Putamen (tissue), 1 donor: ENCODE data around the gene GLRX5.
"Not testable (repeated sequence)": the region's sequence is repeated elsewhere in the genome, so short reads cannot be mapped to it uniquely, and the experiment has no call there.

Experiments used
- DNase-seq: peaks from one replicate; pipeline ENCODE4 v3.0.0-alpha.2; 2016; ENCODE audit warnings: low spot score

The GLRX5 gene

GRCh38 chr14:95559203-95559602 is 24.4 kb downstream of the GLRX5 start:
- DNase-seq, result no peak

- peak; percentile 78 for DNase-seq
Observed at GRCh38 chr14:95561001-95561412, 26.2 kb downstream of the GLRX5 start.

- DNase-seq, result no peak
Observed at GRCh38 chr14:95562892-95563685, 28.2 kb downstream of the GLRX5 start.

GRCh38 chr14:95564060-95564459 is 29.2 kb downstream of the GLRX5 start:
- no peak for DNase-seq

- no peak for DNase-seq
Observed at GRCh38 chr14:95569440-95569839, 34.6 kb downstream of the GLRX5 start.

- no peak for DNase-seq
Observed at GRCh38 chr14:95573313-95573712, 38.5 kb downstream of the GLRX5 start.

- DNase-seq, result no peak
Observed at GRCh38 chr14:95575840-95576473, 41.1 kb downstream of the GLRX5 start.

- DNase-seq, result no peak
Observed at GRCh38 chr14:95577067-95577800, 42.4 kb downstream of the GLRX5 start.

- no peak for DNase-seq
Observed at GRCh38 chr14:95577870-95578269, 43.0 kb downstream of the GLRX5 start.

- DNase-seq, result not testable (repeated sequence)
Observed at GRCh38 chr14:95583836-95584617, 49.2 kb downstream of the GLRX5 start.

GRCh38 chr14:95585953-95586620 is 51.2 kb downstream of the GLRX5 start:
- DNase-seq, result peak; percentile 56

GRCh38 chr14:95591182-95591581 is 56.3 kb downstream of the GLRX5 start:
- not testable (repeated sequence) for DNase-seq
